D341Med (cell line): ENCODE data around the gene ZNF831.

Experiments
- DNase-seq: peaks from one replicate; pipeline ENCODE4 v3.0.0; 2012; ENCODE audit warnings: low spot score

The ZNF831 gene

GRCh38 chr20:59157961-59158541, 5.6 kb upstream of the ZNF831 start:
- no peak for DNase-seq

GRCh38 chr20:59158673-59159072, 4.9 kb upstream of the ZNF831 start:
- no peak for DNase-seq

- DNase-seq: no peak
Measured at GRCh38 chr20:59159091-59159490, 4.5 kb upstream of the ZNF831 start.

GRCh38 chr20:59159493-59160376, 3.9 kb upstream of the ZNF831 start:
- DNase-seq: no peak

GRCh38 chr20:59160389-59161115, 3.1 kb upstream of the ZNF831 start:
- DNase-seq: no peak

GRCh38 chr20:59161721-59162120, 1.9 kb upstream of the ZNF831 start:
- DNase-seq: no peak

GRCh38 chr20:59164686-59165391, 1.2 kb downstream of the ZNF831 start:
- DNase-seq: no peak

- no peak for DNase-seq
Measured at GRCh38 chr20:59165396-59165795, 1.8 kb downstream of the ZNF831 start.

- no peak for DNase-seq
Measured at GRCh38 chr20:59165891-59166709, 2.5 kb downstream of the ZNF831 start.

- no peak for DNase-seq
Measured at GRCh38 chr20:59170406-59171349, 7.1 kb downstream of the ZNF831 start.

GRCh38 chr20:59171986-59172385, 8.4 kb downstream of the ZNF831 start:
- no peak for DNase-seq

- DNase-seq: no peak
Measured at GRCh38 chr20:59173938-59174491, 10.4 kb downstream of the ZNF831 start.

GRCh38 chr20:59175002-59175401, 11.4 kb downstream of the ZNF831 start:
- DNase-seq: no peak

- DNase-seq: no peak
Measured at GRCh38 chr20:59175861-59176260, 12.2 kb downstream of the ZNF831 start.

- DNase-seq: peak; percentile 1
Measured at GRCh38 chr20:59176812-59177211, 13.2 kb downstream of the ZNF831 start.

- DNase-seq: peak; percentile 7
Measured at GRCh38 chr20:59177266-59178250, 13.9 kb downstream of the ZNF831 start.

GRCh38 chr20:59178983-59179595, 15.5 kb downstream of the ZNF831 start:
- peak; percentile 10 for DNase-seq

- no peak for DNase-seq
Measured at GRCh38 chr20:59179988-59180387, 16.4 kb downstream of the ZNF831 start.
